HCT116 (cell line): ENCODE measurements around the gene ADAMTS9. TPM values are rescaled to one million over a fixed set of nuclear protein-coding genes. Genes with fewer than 3 reads are reported as not detected.

Source experiments
- ATAC-seq: fragments of 200-7000 bp; cut with Tn5 transposase; 2 replicates; pipeline ENCODE4 v1.9.1; 2020; ENCODE audit warnings: mild to moderate bottlenecking, moderate library complexity
- BruUV-seq: library from RNA; stranded (reverse); fragments of 400-500 nt; replicated peaks from 2 replicates; lab custom pipeline; 2021; lab: Mats Ljungman, UMichigan
- CTCF ChIA-PET: fragments of 300-600 bp; sonication (Branson Sonifier 250); formaldehyde crosslinking; loops from one replicate; lab custom pipeline; 2021; ENCODE audit warnings: antibody characterized with exemption; lab: Charles Lee
- POLR2A ChIA-PET: fragments of 300-600, 350-600 bp; sonication (Branson Sonifier 250); formaldehyde crosslinking; loops from one replicate; lab custom pipeline; 2021; ENCODE audit warnings: antibody characterized with exemption; lab: Charles Lee
- RAD21 ChIA-PET, 2 experiments: fragments of 300-600 bp; sonication (Branson Sonifier 250); formaldehyde crosslinking; loops; one replicate each; lab custom pipeline; 2023; ENCODE audit warnings: low total read pairs in 2 of 2; ENCODE audit not compliant: uncharacterized antibody in 2 of 2, unreplicated experiment in 2 of 2, low non-redundant PET in 1 of 2; lab: Charles Lee
- DNase-seq: peaks from one replicate; pipeline ENCODE4 v3.0.0-alpha.2; 2010; ENCODE audit warnings: low read depth, low spot score
- H2AFZ ChIP-seq: fragments of 200-600 bp; shearing (Covaris generic), sonication (generic); 2 replicates; pipeline ENCODE4 v1.6.1; 2017; ENCODE audit warnings: low read depth, mixed run types, mixed read lengths, antibody characterized with exemption, low read length; ENCODE audit not compliant: poor library complexity, severe bottlenecking
- H3K27ac ChIP-seq: 2 replicates; pipeline ENCODE4 v1.5.1; 2012; ENCODE audit warnings: low read depth, low read length
- H3K27me3 ChIP-seq: fragments of 200-600 bp; sonication (generic); 2 replicates; pipeline ENCODE4 v1.6.1; 2016; ENCODE audit warnings: mixed run types, low read length, mixed read lengths; ENCODE audit not compliant: insufficient read depth
- H3K36me3 ChIP-seq, 2 experiments: fragments of 200-500 bp in 1 of 2; fragments of 200-600 bp in 1 of 2; sonication (Bioruptor generic) in 1 of 2; sonication (generic) in 1 of 2; 2 replicates each; pipeline versions ENCODE4 v1.5.1 to v1.6.1; 2014 to 2016; ENCODE audit warnings: low read length in 2 of 2, inconsistent platforms in 1 of 2, mixed read lengths in 1 of 2, mixed run types in 1 of 2; ENCODE audit not compliant: insufficient read depth in 2 of 2, control insufficient read depth in 1 of 2
- H3K4me1 ChIP-seq, 2 experiments: fragments of 200-600 bp in 1 of 2; sonication (generic) in 1 of 2; 2 replicates each; pipeline versions ENCODE4 v1.5.1 to v1.6.1; 2012 to 2017; ENCODE audit warnings: low read length in 2 of 2, inconsistent platforms in 1 of 2, mild to moderate bottlenecking in 1 of 2, mixed read lengths in 1 of 2, mixed run types in 1 of 2, moderate library complexity in 1 of 2; ENCODE audit not compliant: insufficient read depth in 2 of 2, control insufficient read depth in 1 of 2
- H3K4me2 ChIP-seq: fragments of 200-600 bp; sonication (generic); 2 replicates; pipeline ENCODE4 v1.6.1; 2017; ENCODE audit warnings: mixed run types, low read length, mixed read lengths
- H3K4me3 ChIP-seq, 2 experiments: fragments of 200-600 bp in 1 of 2; sonication (generic) in 1 of 2; replicated peaks in 1 of 2; 2 replicates each; pipeline ENCODE4 v1.5.1; 2011 to 2016; ENCODE audit warnings: low read length in 2 of 2, control low read depth in 1 of 2, low read depth in 1 of 2, mild to moderate bottlenecking in 1 of 2, mixed read lengths in 1 of 2, mixed run types in 1 of 2
- H3K79me2 ChIP-seq: fragments of 200-600 bp; sonication (generic); 2 replicates; pipeline ENCODE4 v1.6.1; 2017; ENCODE audit warnings: mild to moderate bottlenecking, mixed run types, low read length, moderate library complexity, mixed read lengths; ENCODE audit not compliant: insufficient read depth
- H3K9ac ChIP-seq: fragments of 200-600 bp; sonication (generic); 2 replicates; pipeline ENCODE4 v1.6.1; 2016; ENCODE audit warnings: low read length, mixed read lengths
- H3K9me2 ChIP-seq: fragments of 200-600 bp; sonication (generic), shearing (Covaris generic); 2 replicates; pipeline ENCODE4 v1.6.1; 2017; ENCODE audit warnings: mixed run types, mild to moderate bottlenecking, moderate library complexity; ENCODE audit not compliant: insufficient read depth
- H3K9me3 ChIP-seq, 2 experiments: fragments of 200-500 bp in 1 of 2; fragments of 200-600 bp in 1 of 2; sonication (Bioruptor generic) in 1 of 2; sonication (generic) in 1 of 2; 2 replicates each; pipeline ENCODE4 v1.6.1; 2014 to 2017; ENCODE audit warnings: low read length in 2 of 2, mixed read lengths in 2 of 2, inconsistent platforms in 1 of 2, low read depth in 1 of 2, mild to moderate bottlenecking in 1 of 2, mixed run types in 1 of 2, moderate library complexity in 1 of 2; ENCODE audit not compliant: control insufficient read depth in 1 of 2, insufficient read depth in 1 of 2
- H4K20me1 ChIP-seq: fragments of 200-600 bp; sonication (generic), shearing (Covaris generic); 2 replicates; pipeline ENCODE4 v1.6.1; 2017; ENCODE audit warnings: mixed run types, mild to moderate bottlenecking, moderate library complexity; ENCODE audit not compliant: insufficient read depth
- ATF3 ChIP-seq: IDR thresholded peaks from 2 replicates; pipeline ENCODE4 v1.6.1; 2012
- CBX3 ChIP-seq: IDR thresholded peaks from 2 replicates; pipeline ENCODE4 v1.6.1; 2012; ENCODE audit warnings: low read depth
- CEBPB ChIP-seq: IDR thresholded peaks from 2 replicates; pipeline ENCODE4 v1.6.1; 2012; ENCODE audit warnings: low read depth
- CTCF ChIP-seq, 3 experiments: fragments of 200-600 bp in 1 of 3; sonication (generic) in 1 of 3; IDR thresholded peaks in 2 of 3; conservative IDR thresholded peaks in 1 of 3; 2 replicates each; pipeline ENCODE4 v1.5.1; 2012 to 2017; ENCODE audit warnings: low read depth in 2 of 3, low read length in 2 of 3, antibody characterized with exemption in 1 of 3, borderline replicate concordance in 1 of 3, control low read depth in 1 of 3, mild to moderate bottlenecking in 1 of 3, mixed read lengths in 1 of 3, mixed run types in 1 of 3, moderate library complexity in 1 of 3; ENCODE audit not compliant: insufficient read depth in 1 of 3
- EZH2 ChIP-seq: fragments of 200-600 bp; sonication (generic); IDR thresholded peaks from 2 replicates; pipeline ENCODE4 v1.6.1; 2017; ENCODE audit warnings: antibody characterized with exemption, mixed run types
- JUND ChIP-seq: IDR thresholded peaks from 2 replicates; pipeline ENCODE4 v1.6.1; 2012
- MAX ChIP-seq: IDR thresholded peaks from 2 replicates; pipeline ENCODE4 v1.6.1; 2012
- POLR2AphosphoS5 ChIP-seq: IDR thresholded peaks from 2 replicates; pipeline ENCODE4 v1.6.1; 2011; ENCODE audit warnings: mild to moderate bottlenecking, low read depth, low read length, moderate library complexity
- RAD21 ChIP-seq: IDR thresholded peaks from 2 replicates; pipeline ENCODE4 v1.6.1; 2012; ENCODE audit warnings: low read depth, mild to moderate bottlenecking
- REST ChIP-seq: IDR thresholded peaks from 2 replicates; pipeline ENCODE4 v1.6.1; 2012; ENCODE audit warnings: low read depth
- SP1 ChIP-seq: IDR thresholded peaks from 2 replicates; pipeline ENCODE4 v1.6.1; 2012; ENCODE audit warnings: low read depth
- TCF7L2 ChIP-seq: IDR thresholded peaks from 2 replicates; pipeline ENCODE4 v1.7.0; 2011; ENCODE audit warnings: borderline replicate concordance, inconsistent platforms; ENCODE audit not compliant: insufficient read depth, insufficient read length; ENCODE audit errors: extremely low read depth
- YY1 ChIP-seq: IDR thresholded peaks from 2 replicates; pipeline ENCODE4 v1.6.1; 2011; ENCODE audit warnings: low read length, low read depth, moderate library complexity, mild to moderate bottlenecking; ENCODE audit not compliant: insufficient replicate concordance; ENCODE audit errors: extremely low read depth
- ZBTB33 ChIP-seq: IDR thresholded peaks from 2 replicates; pipeline ENCODE4 v1.6.1; 2011; ENCODE audit warnings: mild to moderate bottlenecking, low read length, moderate library complexity; ENCODE audit not compliant: insufficient replicate concordance; ENCODE audit errors: extremely low read depth
- ZNF274 ChIP-seq: fragments of 200-500 bp; sonication (Bioruptor generic); IDR thresholded peaks from 2 replicates; pipeline ENCODE4 v1.6.1; 2014; ENCODE audit warnings: mild to moderate bottlenecking, low read depth, low read length, inconsistent platforms
- intact Hi-C: fragments of 100-400 bp; cut with micrococcal nuclease; formaldehyde crosslinking; loops from 2 replicates; pipeline ENCODE4 v1.10.0; 2022
- total RNA-seq: library from RNA; stranded (reverse); gene quantifications from one replicate; pipeline ENCODE4 v1.2.1, GENCODE V29; 2021; ENCODE audit not compliant: unreplicated experiment

The ADAMTS9 gene
- total RNA-seq, 1 experiment from 2014 or later: 0.05 TPM

GRCh38 chr3:64508140-64508539 lies 179.7 kb downstream of the ADAMTS9 start:
- no peaks in the 10 kb centered on the region for H3K79me2 ChIP-seq
- intact Hi-C loops: no loop called here
- RAD21 ChIA-PET: no interaction called here
- no peak overlapping the region for H3K4me3 ChIP-seq
- POLR2A ChIA-PET: no interaction called here
- no peaks in the 10 kb centered on the region for H3K4me1 ChIP-seq
- TF ChIP-seq TCF7L2: no peak
- no peak for TF ChIP-seq CBX3
- no peak for TF ChIP-seq ZBTB33
- TF ChIP-seq JUND: no peak
- no peak for TF ChIP-seq ZNF274
- TF ChIP-seq POLR2AphosphoS5: no peak
- TF ChIP-seq ATF3: no peak
- no peak for TF ChIP-seq RAD21
- TF ChIP-seq CTCF (IDR thresholded peaks at IDR 0.05 in 2 of 3, conservative IDR thresholded peaks at IDR 0.05 in 1 of 3; ENCODE audit: borderline replicate concordance in 1 of 3, insufficient read depth in 1 of 3, low read depth in 2 of 3, low read length in 2 of 3): no peak
- no peak for TF ChIP-seq SP1
- no peak for TF ChIP-seq CEBPB
- no peak for TF ChIP-seq REST
- no peak for TF ChIP-seq MAX
- no peak for TF ChIP-seq EZH2
- TF ChIP-seq YY1: no peak
- no peaks in the 10 kb centered on the region for H4K20me1 ChIP-seq
- no peaks in the 10 kb centered on the region for H3K36me3 ChIP-seq
- CTCF ChIA-PET: no interaction called here
- no peak overlapping the region for H2AFZ ChIP-seq
- H3K4me2 ChIP-seq: no peak overlapping the region
- ATAC-seq (no peak), DNase-seq (no peak)
- no peak overlapping the region for H3K9ac ChIP-seq
- BruUV-seq: no TSS peak
- H3K27me3 ChIP-seq: no peaks in the 10 kb centered on the region
- H3K9me2 ChIP-seq: no peaks in the 10 kb centered on the region; the same call in 1 of the 2 replicates
- no peak overlapping the region for H3K27ac ChIP-seq
- H3K9me3 ChIP-seq: no peaks in the 10 kb centered on the region
